ENCODE data around the gene DAZAP2. TPM values are rescaled to one million over a fixed set of nuclear protein-coding genes. Genes with fewer than 3 reads are reported as not detected.
A peak's percentile ranks its signal among the peaks of the same experiment; 100 is the strongest.
"Not testable (repeated sequence)": the region's sequence is repeated elsewhere in the genome, so short reads cannot be mapped to it uniquely, and the experiment has no call there.

The DAZAP2 gene
- total and polyA plus RNA-seq, 11 donors = 58.8 to 419 (median 192) TPM

GRCh38 chr12:51247523-51248206 lies 9.0 kb downstream of the DAZAP2 start:
- no peak for DNase-seq
- ATAC-seq = peak in 1 of 4 donors; percentile 10
- WGBS, 4 donors = 66 to 75% (median 70%) methylated on average over 14 of the region's 14 CpGs
- Histone ChIP-seq H3K27me3 (no peaks in the 10 kb centered on the region), H3K36me3 (peaks cover 0 to 34% (median 19%) of the 10 kb centered on the region in 9 donors), H3K4me3 (no peak overlapping the region), H3K4me1 (peaks cover 0 to 50% (median 18%) of the 10 kb centered on the region in 12 donors), H3K9me3 (no peaks in the 10 kb centered on the region), H3K27ac (peak overlapping the region in 1 of 12 donors; percentile 78)
- TF ChIP-seq, protein P1, sequence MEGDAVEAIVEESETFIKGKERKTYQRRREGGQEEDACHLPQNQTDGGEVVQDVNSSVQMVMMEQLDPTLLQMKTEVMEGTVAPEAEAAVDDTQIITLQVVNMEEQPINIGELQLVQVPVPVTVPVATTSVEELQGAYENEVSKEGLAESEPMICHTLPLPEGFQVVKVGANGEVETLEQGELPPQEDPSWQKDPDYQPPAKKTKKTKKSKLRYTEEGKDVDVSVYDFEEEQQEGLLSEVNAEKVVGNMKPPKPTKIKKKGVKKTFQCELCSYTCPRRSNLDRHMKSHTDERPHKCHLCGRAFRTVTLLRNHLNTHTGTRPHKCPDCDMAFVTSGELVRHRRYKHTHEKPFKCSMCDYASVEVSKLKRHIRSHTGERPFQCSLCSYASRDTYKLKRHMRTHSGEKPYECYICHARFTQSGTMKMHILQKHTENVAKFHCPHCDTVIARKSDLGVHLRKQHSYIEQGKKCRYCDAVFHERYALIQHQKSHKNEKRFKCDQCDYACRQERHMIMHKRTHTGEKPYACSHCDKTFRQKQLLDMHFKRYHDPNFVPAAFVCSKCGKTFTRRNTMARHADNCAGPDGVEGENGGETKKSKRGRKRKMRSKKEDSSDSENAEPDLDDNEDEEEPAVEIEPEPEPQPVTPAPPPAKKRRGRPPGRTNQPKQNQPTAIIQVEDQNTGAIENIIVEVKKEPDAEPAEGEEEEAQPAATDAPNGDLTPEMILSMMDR (IDR thresholded peaks at IDR 0.05) = no peak
- no peak for TF ChIP-seq POLR2A (IDR thresholded peaks at IDR 0.05)
- intact Hi-C loops (cut with DNase I) = loop anchor here in 2 of 10 donors (10.0 kb wide), 2 partner anchors 163 to 203 kb away; partner anchors contain the start of genes CSRNP2 (in 1 of the 2) and LETMD1 (in 1 of the 2)

DNA sequence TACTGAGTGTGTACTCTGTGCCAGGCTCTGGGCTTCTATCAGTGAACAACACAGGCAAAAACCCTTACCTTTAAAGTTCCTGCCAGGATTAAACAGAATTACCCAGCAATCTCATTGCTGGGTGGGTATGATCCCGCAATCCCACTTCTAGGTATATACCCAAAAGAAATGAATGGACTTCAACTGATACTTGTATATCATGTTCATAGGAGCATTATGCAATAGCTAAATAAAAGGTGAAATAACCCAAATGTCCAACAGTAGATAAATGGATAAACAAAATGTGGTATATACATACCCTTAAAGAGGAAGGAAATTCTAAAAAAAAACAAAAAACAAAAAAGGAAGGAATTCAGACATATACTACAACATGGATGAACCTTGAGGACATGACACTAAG lies 14.7 kb downstream of the DAZAP2 start:
- H3K4me1 ChIP-seq = no peaks in the 10 kb centered on the region
- H3K9me3 ChIP-seq = no peaks in the 10 kb centered on the region
- H3K4me3 ChIP-seq = no peak overlapping the region
- WGBS, 4 donors = 97 to 100% (median 99%) methylated on average over 1 of the region's 1 CpG
- ATAC-seq (no peak), DNase-seq (no peak)
- no peak overlapping the region for H3K27ac ChIP-seq
- TF ChIP-seq, protein P1 (IDR thresholded peaks at IDR 0.05) = no peak
- TF ChIP-seq POLR2A (IDR thresholded peaks at IDR 0.05) = no peak
- intact Hi-C loops (cut with DNase I) = no loop called here
- H3K36me3 ChIP-seq = no peaks in the 10 kb centered on the region
- H3K27me3 ChIP-seq = no peaks in the 10 kb centered on the region

GRCh38 chr12:51254536-51254935 lies 15.9 kb downstream of the DAZAP2 start:
- ATAC-seq = no peak
- intact Hi-C loops (cut with DNase I) = no loop called here

DNA sequence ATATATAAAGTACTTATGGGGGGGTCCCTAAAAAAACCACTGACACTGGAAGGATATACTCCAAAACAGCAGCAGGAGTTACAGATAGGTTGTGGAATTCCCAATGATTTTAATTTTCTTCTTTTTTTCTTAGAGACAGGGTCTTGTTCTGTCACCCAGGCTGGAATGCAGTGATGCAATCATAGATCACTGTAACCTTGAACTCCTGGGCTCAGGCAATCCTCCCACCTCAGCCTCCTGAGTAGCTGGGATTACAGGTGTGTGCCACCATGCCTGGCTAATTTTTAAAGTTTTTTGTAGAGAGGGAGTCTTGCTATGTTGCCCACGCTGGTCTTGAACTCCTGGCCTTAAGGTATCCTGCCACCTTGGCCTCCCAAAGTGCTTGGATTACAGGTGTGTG lies 21.0 kb downstream of the DAZAP2 start:
- ATAC-seq = not testable (repeated sequence)

More at GRCh38 chr12:51254536-51254935, 15.9 kb downstream of the DAZAP2 start:
- Histone ChIP-seq H3K9me3 (no peaks in the 10 kb centered on the region), H3K4me1 (no peaks in the 10 kb centered on the region), H3K4me3 (no peak overlapping the region), H3K27me3 (no peaks in the 10 kb centered on the region), H3K36me3 (no peaks in the 10 kb centered on the region), H3K27ac (no peak overlapping the region)
- no peak for DNase-seq
- no peak for TF ChIP-seq POLR2A (IDR thresholded peaks at IDR 0.05)
- TF ChIP-seq, protein P1 (IDR thresholded peaks at IDR 0.05) = no peak
- WGBS, 4 donors = 87 to 92% (median 88%) methylated on average over 4 of the region's 4 CpGs

More for the DNA sequence above, 21.0 kb downstream of the DAZAP2 start:
- H3K27me3 ChIP-seq; H3K4me1 ChIP-seq; H3K27ac ChIP-seq; intact Hi-C loops (cut with DNase I); H3K36me3 ChIP-seq; H3K4me3 ChIP-seq; H3K9me3 ChIP-seq; DNase-seq: not testable (repeated sequence)
- WGBS, 4 donors = 96 to 98% (median 97%) methylated on average over 1 of the region's 1 CpG

Data from heart left ventricle (tissue), 16 donors.